IMR-90 (cell line): ENCODE data around the gene IGDCC3.

Experiments used
- POLR2A ChIP-seq: IDR thresholded peaks from 2 replicates; pipeline ENCODE4 v1.6.1; 2012; ENCODE audit warnings: mild to moderate bottlenecking, low read depth, low read length
- RAD21 ChIP-seq: IDR thresholded peaks from 2 replicates; pipeline ENCODE4 v1.6.1; 2012; ENCODE audit warnings: low read length, improper control_type of control experiment
- TF ChIP-seq, protein P1 (sequence below): conservative IDR thresholded peaks from 2 replicates; pipeline ENCODE4 v1.5.1; 2012; ENCODE audit warnings: mild to moderate bottlenecking, low read depth, low read length, improper control_type of control experiment

DNA sequence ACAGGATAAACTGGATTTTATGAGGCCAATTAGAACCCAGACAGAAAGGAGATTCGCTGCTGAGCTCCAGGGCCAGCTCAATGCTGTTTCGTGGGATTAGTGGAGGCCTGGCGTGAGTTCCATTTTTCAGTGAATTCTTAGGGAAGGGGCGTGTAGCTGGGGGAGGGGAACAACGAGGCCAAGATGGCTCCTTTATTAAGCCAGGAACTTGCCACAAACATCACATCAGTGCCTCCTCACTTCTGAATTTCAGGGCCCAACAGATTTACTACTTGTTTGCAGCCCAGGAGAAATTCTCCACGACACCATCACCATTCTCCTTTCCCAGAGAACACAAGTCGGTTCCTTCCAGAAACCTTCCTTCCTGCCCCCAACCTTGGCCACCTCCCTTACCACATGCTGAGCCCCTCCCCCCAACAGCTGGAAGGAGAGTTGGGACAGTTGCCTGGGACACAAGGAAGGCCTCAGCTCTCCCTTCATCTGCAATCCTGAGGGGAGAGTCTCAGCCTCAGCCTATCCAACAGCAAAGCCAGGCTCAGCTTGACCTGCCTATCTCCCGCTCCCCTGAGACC lies 39.1 kb upstream of the IGDCC3 start:
- TF ChIP-seq, protein P1, sequence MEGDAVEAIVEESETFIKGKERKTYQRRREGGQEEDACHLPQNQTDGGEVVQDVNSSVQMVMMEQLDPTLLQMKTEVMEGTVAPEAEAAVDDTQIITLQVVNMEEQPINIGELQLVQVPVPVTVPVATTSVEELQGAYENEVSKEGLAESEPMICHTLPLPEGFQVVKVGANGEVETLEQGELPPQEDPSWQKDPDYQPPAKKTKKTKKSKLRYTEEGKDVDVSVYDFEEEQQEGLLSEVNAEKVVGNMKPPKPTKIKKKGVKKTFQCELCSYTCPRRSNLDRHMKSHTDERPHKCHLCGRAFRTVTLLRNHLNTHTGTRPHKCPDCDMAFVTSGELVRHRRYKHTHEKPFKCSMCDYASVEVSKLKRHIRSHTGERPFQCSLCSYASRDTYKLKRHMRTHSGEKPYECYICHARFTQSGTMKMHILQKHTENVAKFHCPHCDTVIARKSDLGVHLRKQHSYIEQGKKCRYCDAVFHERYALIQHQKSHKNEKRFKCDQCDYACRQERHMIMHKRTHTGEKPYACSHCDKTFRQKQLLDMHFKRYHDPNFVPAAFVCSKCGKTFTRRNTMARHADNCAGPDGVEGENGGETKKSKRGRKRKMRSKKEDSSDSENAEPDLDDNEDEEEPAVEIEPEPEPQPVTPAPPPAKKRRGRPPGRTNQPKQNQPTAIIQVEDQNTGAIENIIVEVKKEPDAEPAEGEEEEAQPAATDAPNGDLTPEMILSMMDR = no peak
- TF ChIP-seq POLR2A (no peak), RAD21 (no peak)
